Keratinocyte (primary cell): Measurements from ENCODE around the gene SLC34A1.

Experiments used
- CTCF ChIP-seq, 3 experiments: IDR thresholded peaks in 1 of 3; conservative IDR thresholded peaks in 1 of 3; optimal IDR thresholded peaks in 1 of 3; 2 replicates in 2 of 3; 3 replicates in 1 of 3; pipeline versions ENCODE3 to v1.5.1; 2011; ENCODE audit warnings: low read length in 3 of 3, mild to moderate bottlenecking in 3 of 3, moderate library complexity in 2 of 3, control low read depth in 1 of 3, inconsistent platforms in 1 of 3; ENCODE audit not compliant: insufficient read depth in 2 of 3; ENCODE audit errors: extremely low read depth in 1 of 3
- EZH2 ChIP-seq: IDR thresholded peaks from one replicate; pipeline ENCODE4 v1.6.1; 2012; ENCODE audit warnings: inconsistent platforms, mild to moderate bottlenecking, low read length, moderate library complexity

DNA sequence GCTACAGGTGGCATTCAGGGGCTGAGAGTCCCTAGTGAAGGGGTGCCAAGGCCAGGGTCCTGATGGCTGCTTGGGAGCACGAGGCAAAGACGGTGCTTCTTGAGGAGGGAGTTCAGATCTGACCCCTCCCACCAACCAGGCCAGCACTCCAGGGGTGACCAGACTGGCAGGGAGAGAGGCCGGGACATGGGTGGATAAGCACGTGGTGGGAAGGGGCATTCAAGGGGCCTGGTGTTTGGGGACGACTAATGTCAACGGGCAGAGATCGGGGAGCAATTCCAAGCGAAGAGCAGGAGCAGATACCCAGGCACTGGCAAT is 22.0 kb upstream of the SLC34A1 start:
- TF ChIP-seq CTCF (optimal IDR thresholded peaks at IDR 0.05 in 1 of 3, IDR thresholded peaks at IDR 0.05 in 1 of 3, conservative IDR thresholded peaks at IDR 0.05 in 1 of 3; ENCODE audit: extremely low read depth in 1 of 3, insufficient read depth in 2 of 3, low read length in 3 of 3) (no peak), EZH2 (no peak)
